OCI-LY7 (cell line): ENCODE data around the gene COL25A1.

Experiments used
- EZH2phosphoT487 ChIP-seq: fragments of 200-600 bp; sonication (generic); IDR thresholded peaks from 2 replicates; pipeline ENCODE4 v1.6.1; 2018; ENCODE audit warnings: low read depth, borderline replicate concordance, mild to moderate bottlenecking, mixed run types, antibody characterized with exemption, low read length, moderate library complexity, mixed read lengths
- TF ChIP-seq, protein P1 (sequence below): fragments of 200-600 bp; sonication (generic); conservative IDR thresholded peaks from 2 replicates; pipeline ENCODE4 v1.5.1; 2014; ENCODE audit warnings: mild to moderate bottlenecking, antibody characterized with exemption, low read length, moderate library complexity, mixed read lengths

DNA sequence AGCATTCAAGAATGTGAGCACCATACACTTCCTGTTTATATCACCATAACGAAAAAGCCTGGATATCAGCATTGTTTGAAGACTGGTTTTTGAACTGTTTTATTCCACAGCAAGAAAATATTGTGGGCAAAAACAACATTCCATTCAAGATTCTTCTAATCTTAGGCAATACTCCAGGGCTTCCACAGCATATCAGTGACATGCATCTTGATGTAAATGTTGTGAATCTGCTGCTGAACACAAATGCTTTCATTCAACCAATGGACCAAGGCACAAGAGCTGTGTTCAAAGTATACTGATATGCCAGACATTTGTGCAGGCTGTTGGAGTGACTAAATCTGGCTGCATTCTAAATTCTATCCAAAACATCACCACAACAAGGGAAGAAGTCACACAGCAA lies 279.5 kb downstream of the COL25A1 start:
- TF ChIP-seq, protein P1, sequence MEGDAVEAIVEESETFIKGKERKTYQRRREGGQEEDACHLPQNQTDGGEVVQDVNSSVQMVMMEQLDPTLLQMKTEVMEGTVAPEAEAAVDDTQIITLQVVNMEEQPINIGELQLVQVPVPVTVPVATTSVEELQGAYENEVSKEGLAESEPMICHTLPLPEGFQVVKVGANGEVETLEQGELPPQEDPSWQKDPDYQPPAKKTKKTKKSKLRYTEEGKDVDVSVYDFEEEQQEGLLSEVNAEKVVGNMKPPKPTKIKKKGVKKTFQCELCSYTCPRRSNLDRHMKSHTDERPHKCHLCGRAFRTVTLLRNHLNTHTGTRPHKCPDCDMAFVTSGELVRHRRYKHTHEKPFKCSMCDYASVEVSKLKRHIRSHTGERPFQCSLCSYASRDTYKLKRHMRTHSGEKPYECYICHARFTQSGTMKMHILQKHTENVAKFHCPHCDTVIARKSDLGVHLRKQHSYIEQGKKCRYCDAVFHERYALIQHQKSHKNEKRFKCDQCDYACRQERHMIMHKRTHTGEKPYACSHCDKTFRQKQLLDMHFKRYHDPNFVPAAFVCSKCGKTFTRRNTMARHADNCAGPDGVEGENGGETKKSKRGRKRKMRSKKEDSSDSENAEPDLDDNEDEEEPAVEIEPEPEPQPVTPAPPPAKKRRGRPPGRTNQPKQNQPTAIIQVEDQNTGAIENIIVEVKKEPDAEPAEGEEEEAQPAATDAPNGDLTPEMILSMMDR = no peak
- TF ChIP-seq EZH2phosphoT487 = no peak
